ENCODE measurements around the gene GRN. TPM values are rescaled to one million over a fixed set of nuclear protein-coding genes. Genes with fewer than 3 reads are reported as not detected.

Gene GRN
- total and polyA plus RNA-seq, 2 of the 13 experiments (the other 11 are each of a cell fraction or from before 2014, with no cell fraction given) = 86.6 to 143 TPM

DNA sequence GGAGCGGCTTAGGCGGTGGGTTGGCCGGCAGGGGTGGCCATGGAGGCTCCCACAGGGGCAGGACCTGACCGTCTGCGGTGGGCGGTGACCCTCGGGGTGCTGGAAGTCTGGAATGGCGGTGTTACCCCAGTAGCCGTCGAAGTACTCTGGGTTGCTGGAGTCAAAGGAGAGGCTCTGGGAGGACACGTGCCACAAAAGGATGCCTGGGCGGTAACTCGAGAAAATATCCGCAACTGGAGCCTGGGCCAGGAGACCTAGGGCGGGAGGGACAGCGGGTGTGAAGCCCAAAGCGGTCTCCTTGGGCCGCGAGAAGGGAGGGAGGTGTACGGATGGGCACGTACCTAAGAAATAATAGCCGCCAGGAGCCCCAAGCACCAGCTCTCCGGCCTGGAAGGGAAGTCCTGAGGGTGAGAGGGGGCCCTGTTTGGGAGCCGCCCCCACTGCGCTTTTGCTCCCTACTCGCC, 39.8 kb downstream of the GRN start (continued):
- TF ChIP-seq, protein P1, sequence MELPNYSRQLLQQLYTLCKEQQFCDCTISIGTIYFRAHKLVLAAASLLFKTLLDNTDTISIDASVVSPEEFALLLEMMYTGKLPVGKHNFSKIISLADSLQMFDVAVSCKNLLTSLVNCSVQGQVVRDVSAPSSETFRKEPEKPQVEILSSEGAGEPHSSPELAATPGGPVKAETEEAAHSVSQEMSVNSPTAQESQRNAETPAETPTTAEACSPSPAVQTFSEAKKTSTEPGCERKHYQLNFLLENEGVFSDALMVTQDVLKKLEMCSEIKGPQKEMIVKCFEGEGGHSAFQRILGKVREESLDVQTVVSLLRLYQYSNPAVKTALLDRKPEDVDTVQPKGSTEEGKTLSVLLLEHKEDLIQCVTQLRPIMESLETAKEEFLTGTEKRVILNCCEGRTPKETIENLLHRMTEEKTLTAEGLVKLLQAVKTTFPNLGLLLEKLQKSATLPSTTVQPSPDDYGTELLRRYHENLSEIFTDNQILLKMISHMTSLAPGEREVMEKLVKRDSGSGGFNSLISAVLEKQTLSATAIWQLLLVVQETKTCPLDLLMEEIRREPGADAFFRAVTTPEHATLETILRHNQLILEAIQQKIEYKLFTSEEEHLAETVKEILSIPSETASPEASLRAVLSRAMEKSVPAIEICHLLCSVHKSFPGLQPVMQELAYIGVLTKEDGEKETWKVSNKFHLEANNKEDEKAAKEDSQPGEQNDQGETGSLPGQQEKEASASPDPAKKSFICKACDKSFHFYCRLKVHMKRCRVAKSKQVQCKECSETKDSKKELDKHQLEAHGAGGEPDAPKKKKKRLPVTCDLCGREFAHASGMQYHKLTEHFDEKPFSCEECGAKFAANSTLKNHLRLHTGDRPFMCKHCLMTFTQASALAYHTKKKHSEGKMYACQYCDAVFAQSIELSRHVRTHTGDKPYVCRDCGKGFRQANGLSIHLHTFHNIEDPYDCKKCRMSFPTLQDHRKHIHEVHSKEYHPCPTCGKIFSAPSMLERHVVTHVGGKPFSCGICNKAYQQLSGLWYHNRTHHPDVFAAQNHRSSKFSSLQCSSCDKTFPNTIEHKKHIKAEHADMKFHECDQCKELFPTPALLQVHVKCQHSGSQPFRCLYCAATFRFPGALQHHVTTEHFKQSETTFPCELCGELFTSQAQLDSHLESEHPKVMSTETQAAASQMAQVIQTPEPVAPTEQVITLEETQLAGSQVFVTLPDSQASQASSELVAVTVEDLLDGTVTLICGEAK (IDR thresholded peaks at IDR 0.05) = no peak
- TF ChIP-seq, protein P1 (CRISPR knock-in tag; IDR thresholded peaks at IDR 0.05) = peak; percentile 44; the same call in 1 of the 2 replicates
- TF ChIP-seq SOX6 (IDR thresholded peaks at IDR 0.05) (no peak), SOX6 (CRISPR knock-in tag; IDR thresholded peaks at IDR 0.05) (no peak), HOXD1 (CRISPR knock-in tag; IDR thresholded peaks at IDR 0.05) (no peak), ZNF557 (CRISPR knock-in tag; IDR thresholded peaks at IDR 0.05) (no peak), PITX1 (CRISPR knock-in tag; IDR thresholded peaks at IDR 0.05) (peak; percentile 51; the same call in 1 of the 2 replicates), SRY (CRISPR knock-in tag; IDR thresholded peaks at IDR 0.05) (no peak), ZNF607 (CRISPR knock-in tag; IDR thresholded peaks at IDR 0.05; ENCODE audit: borderline replicate concordance) (peak; percentile 76; the same call in 1 of the 2 replicates), ZNF652 (CRISPR knock-in tag; IDR thresholded peaks at IDR 0.05; ENCODE audit: borderline replicate concordance, low read depth) (no peak), EED (CRISPR knock-in tag; IDR thresholded peaks at IDR 0.05) (peak; percentile 54; the same call in 1 of the 2 replicates), ATF7-NPFF (CRISPR knock-in tag; IDR thresholded peaks at IDR 0.05; ENCODE audit: low read depth) (0 out of 2 replicates have a peak, but pooled peaks have one; percentile 58), REPIN1 (CRISPR knock-in tag; IDR thresholded peaks at IDR 0.05; ENCODE audit: borderline replicate concordance, low read depth) (no peak), TBX2 (CRISPR knock-in tag; IDR thresholded peaks at IDR 0.05; ENCODE audit: borderline replicate concordance) (peak; percentile 45; the same call in 1 of the 2 replicates), ZNF749 (CRISPR knock-in tag; IDR thresholded peaks at IDR 0.05; ENCODE audit: borderline replicate concordance) (0 out of 2 replicates have a peak, but pooled peaks have one; percentile 24), ZNF883 (CRISPR knock-in tag; IDR thresholded peaks at IDR 0.05; ENCODE audit: not compliant biosample characterization) (peak; percentile 25)
- TF ChIP-seq, protein P2, sequence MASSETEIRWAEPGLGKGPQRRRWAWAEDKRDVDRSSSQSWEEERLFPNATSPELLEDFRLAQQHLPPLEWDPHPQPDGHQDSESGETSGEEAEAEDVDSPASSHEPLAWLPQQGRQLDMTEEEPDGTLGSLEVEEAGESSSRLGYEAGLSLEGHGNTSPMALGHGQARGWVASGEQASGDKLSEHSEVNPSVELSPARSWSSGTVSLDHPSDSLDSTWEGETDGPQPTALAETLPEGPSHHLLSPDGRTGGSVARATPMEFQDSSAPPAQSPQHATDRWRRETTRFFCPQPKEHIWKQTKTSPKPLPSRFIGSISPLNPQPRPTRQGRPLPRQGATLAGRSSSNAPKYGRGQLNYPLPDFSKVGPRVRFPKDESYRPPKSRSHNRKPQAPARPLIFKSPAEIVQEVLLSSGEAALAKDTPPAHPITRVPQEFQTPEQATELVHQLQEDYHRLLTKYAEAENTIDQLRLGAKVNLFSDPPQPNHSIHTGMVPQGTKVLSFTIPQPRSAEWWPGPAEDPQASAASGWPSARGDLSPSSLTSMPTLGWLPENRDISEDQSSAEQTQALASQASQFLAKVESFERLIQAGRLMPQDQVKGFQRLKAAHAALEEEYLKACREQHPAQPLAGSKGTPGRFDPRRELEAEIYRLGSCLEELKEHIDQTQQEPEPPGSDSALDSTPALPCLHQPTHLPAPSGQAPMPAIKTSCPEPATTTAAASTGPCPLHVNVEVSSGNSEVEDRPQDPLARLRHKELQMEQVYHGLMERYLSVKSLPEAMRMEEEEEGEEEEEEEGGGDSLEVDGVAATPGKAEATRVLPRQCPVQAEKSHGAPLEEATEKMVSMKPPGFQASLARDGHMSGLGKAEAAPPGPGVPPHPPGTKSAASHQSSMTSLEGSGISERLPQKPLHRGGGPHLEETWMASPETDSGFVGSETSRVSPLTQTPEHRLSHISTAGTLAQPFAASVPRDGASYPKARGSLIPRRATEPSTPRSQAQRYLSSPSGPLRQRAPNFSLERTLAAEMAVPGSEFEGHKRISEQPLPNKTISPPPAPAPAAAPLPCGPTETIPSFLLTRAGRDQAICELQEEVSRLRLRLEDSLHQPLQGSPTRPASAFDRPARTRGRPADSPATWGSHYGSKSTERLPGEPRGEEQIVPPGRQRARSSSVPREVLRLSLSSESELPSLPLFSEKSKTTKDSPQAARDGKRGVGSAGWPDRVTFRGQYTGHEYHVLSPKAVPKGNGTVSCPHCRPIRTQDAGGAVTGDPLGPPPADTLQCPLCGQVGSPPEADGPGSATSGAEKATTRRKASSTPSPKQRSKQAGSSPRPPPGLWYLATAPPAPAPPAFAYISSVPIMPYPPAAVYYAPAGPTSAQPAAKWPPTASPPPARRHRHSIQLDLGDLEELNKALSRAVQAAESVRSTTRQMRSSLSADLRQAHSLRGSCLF (CRISPR knock-in tag; IDR thresholded peaks at IDR 0.05; ENCODE audit: borderline replicate concordance) = no peak
